ENCODE data around the gene FUT9. TPM values are rescaled to one million over a fixed set of nuclear protein-coding genes. Genes with fewer than 3 reads are reported as not detected.

Gene FUT9
- total and polyA plus RNA-seq, 2 of the 8 experiments (the other 6 are each of a cell fraction or from before 2014, with no cell fraction given), result 0.85 to 4.9 TPM

GRCh38 chr6:96156425-96156824 is 140.7 kb downstream of the FUT9 start:
- ChIA-PET CTCF (ENCODE audit: partially characterized antibody) (no interaction called here), POLR2A (ENCODE audit: partially characterized antibody) (no interaction called here)
- no peaks in the 10 kb centered on the region for H3K9me3 ChIP-seq (ENCODE audit: insufficient read depth in 2 of 2, low read depth in 1 of 2, low read length in 1 of 2)
- FAIRE-seq (no peak), DNase-seq (ENCODE audit: low read depth in 1 of 2, low spot score in 2 of 2) (no peak)
- H2BK5ac ChIP-seq (ENCODE audit: low read depth, low read length), result 0 out of 2 replicates have a peak overlapping the region, but pooled peaks have one; percentile 8
- 94% methylated on average over 4 of the region's 4 CpGs; no CpG with 5 or more reads in 1 of the 2 experiments for WGBS, 2 experiments (ENCODE audit: extremely low coverage in 1 of 2, insufficient coverage in 1 of 2, insufficient read length in 1 of 2, insufficient replicate concordance in 2 of 2, low coverage in 1 of 2, low lambda C conversion rate in 2 of 2, missing lambda C conversion rate in 1 of 2)
- no peak overlapping the region for H3K9ac ChIP-seq (replicated peaks in 1 of 4; ENCODE audit: extremely low read depth in 1 of 4, low read depth in 3 of 4, low read length in 3 of 4)
- H2AFZ ChIP-seq (ENCODE audit: low read length), result no peak overlapping the region
- no peaks in the 10 kb centered on the region for H3K36me3 ChIP-seq (ENCODE audit: control insufficient read depth in 2 of 4, insufficient read depth in 4 of 4, low read length in 3 of 4)
- no peak overlapping the region for H3K23ac ChIP-seq (ENCODE audit: insufficient read length)
- H2BK12ac ChIP-seq (ENCODE audit: low read depth, low read length), result no peak overlapping the region
- no peaks in the 10 kb centered on the region for H3K79me2 ChIP-seq (ENCODE audit: control insufficient read depth in 1 of 2, insufficient read depth in 2 of 2, low read length in 2 of 2)
- no peaks in the 10 kb centered on the region for H3K27me3 ChIP-seq (replicated peaks in 1 of 4; ENCODE audit: control insufficient read depth in 3 of 4, extremely low read depth in 1 of 4, insufficient read depth in 3 of 4, low read length in 3 of 4)
- no peaks in the 10 kb centered on the region; a peak in 1 of 7 replicates for H3K4me1 ChIP-seq (replicated peaks in 1 of 4; ENCODE audit: control insufficient read depth in 3 of 4, insufficient read depth in 4 of 4, low read length in 3 of 4)
- H3K4me3 ChIP-seq (ENCODE audit: extremely low read depth in 1 of 4, insufficient read depth in 2 of 4, low read depth in 3 of 4, low read length in 4 of 4), result no peak overlapping the region
- no peak overlapping the region for H3K56ac ChIP-seq (replicated peaks; ENCODE audit: insufficient read length, low read depth, low read length)
- TF ChIP-seq SP1 (IDR thresholded peaks at IDR 0.05; ENCODE audit: low read depth, low read length) (no peak), TEAD4 (IDR thresholded peaks at IDR 0.05; ENCODE audit: low read depth, low read length) (no peak), EZH2 (IDR thresholded peaks at IDR 0.05; ENCODE audit: low read depth, low read length, severe bottlenecking) (no peak), RAD21 (IDR thresholded peaks at IDR 0.05 in 1 of 2, conservative IDR thresholded peaks at IDR 0.05 in 1 of 2; ENCODE audit: low read depth in 2 of 2, low read length in 2 of 2) (no peak), BACH1 (IDR thresholded peaks at IDR 0.05; ENCODE audit: low read length) (no peak), KDM5A (IDR thresholded peaks at IDR 0.05; ENCODE audit: low read length) (no peak)
- no peak overlapping the region for H3K27ac ChIP-seq (ENCODE audit: low read depth, low read length)
- no peak overlapping the region for H2BK20ac ChIP-seq (ENCODE audit: low read length)
- H3K4ac ChIP-seq (replicated peaks; ENCODE audit: insufficient read length, low read depth, low read length), result no peak overlapping the region
- H3K14ac ChIP-seq (ENCODE audit: insufficient read length), result no peak overlapping the region
- peak overlapping the region; percentile 15 for H4K91ac ChIP-seq (replicated peaks; ENCODE audit: insufficient read length, low read length)
- no peak overlapping the region for H2BK15ac ChIP-seq (ENCODE audit: low read length)
- no peaks in the 10 kb centered on the region for H3K23me2 ChIP-seq (ENCODE audit: low read depth, low read length)
- H3K18ac ChIP-seq (ENCODE audit: extremely low read depth, low read length), result no peak overlapping the region; the same call in none of the 2 replicates
- H4K8ac ChIP-seq (ENCODE audit: extremely low read depth, insufficient read depth, low read length), result no peak overlapping the region
- no peaks in the 10 kb centered on the region for H4K20me1 ChIP-seq (replicated peaks in 1 of 2; ENCODE audit: control insufficient read depth in 1 of 2, insufficient read depth in 2 of 2, low read length in 2 of 2)
- no peak overlapping the region for H2AK5ac ChIP-seq (ENCODE audit: low read depth, low read length)
- peak overlapping the region; percentile 29 for H2BK120ac ChIP-seq (replicated peaks; ENCODE audit: low read depth, low read length)
- H3K79me1 ChIP-seq (ENCODE audit: low read depth, low read length), result no peaks in the 10 kb centered on the region
- H3K4me2 ChIP-seq (ENCODE audit: insufficient read depth in 1 of 2, low read depth in 2 of 2, low read length in 2 of 2), result no peak overlapping the region
- H4K5ac ChIP-seq (ENCODE audit: insufficient read length, low read depth, low read length), result peak overlapping the region; percentile 48
